ENCODE measurements around the gene SBF2.

SBF2 gene

DNA sequence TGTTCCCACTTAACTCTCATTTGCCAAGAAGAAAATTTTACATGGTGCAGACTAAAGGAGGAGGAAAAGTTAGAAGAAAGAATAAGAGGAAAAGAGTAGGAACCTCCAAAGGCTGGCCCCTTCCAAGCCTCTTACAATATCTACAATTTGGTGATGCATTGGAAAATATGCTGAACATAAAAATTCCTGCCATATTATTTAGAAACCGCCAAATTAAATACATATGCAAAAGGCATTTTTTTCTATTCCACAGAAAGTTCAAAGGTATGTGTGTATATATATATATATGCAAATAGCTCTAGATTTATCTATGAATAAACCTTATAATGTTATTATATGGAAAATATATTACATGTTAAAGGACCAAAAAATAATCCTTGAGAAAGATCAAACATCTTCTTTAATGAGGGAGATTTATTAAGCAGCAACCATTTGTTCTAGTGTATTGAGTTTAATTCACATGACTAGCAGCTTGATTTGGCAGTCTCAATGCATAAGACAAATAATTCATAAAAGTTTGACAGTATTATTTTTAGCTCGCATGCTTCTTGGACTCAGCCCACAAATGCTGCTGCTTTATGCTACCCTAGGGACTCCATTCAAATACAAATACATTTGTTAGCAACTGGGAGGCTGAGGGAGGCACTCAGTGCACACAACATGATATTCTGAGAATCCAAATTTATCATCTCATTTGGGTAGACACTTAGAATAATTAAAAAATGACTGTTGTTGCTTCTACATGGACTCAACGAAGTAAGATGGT lies 184.9 kb downstream of the SBF2 start:
- H3K4me2 ChIP-seq, result no peak overlapping the region
- no peaks in the 10 kb centered on the region for H3K4me1 ChIP-seq (ENCODE audit: low read depth, poor library complexity, severe bottlenecking)

DNA sequence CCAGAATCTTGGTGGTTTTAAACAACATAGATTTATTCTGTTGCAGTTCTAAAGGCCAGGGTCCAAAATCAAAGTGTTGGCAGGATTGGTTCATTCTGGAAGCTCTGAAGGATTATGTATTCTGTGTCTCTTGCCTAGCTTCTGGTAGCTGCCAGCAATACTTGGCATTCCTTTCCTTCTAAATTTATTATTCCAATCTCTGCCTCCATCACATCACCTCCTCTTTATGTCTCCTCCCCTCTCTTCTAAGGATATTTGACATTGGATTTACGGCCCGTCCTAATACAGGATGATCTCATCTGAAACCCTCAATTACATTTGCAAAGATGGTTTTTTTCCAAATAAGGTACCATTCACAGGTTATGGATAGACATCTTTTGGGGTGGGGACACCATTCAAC lies 186.5 kb downstream of the SBF2 start:
- no peak overlapping the region for H3K27ac ChIP-seq
- H3K4me3 ChIP-seq (IDR thresholded peaks at IDR 0.05; ENCODE audit: insufficient read depth, low read depth, low read length), result no peak overlapping the region
- no peaks in the 10 kb centered on the region for H3K4me1 ChIP-seq (ENCODE audit: low read depth, poor library complexity, severe bottlenecking)
- no peak overlapping the region for H3K4me2 ChIP-seq
- H3K9ac ChIP-seq, result no peak overlapping the region
- no peaks in the 10 kb centered on the region for H4K20me1 ChIP-seq (ENCODE audit: insufficient read depth)
- no peak overlapping the region for H2AFZ ChIP-seq (ENCODE audit: low read depth)
- no peaks in the 10 kb centered on the region for H3K27me3 ChIP-seq (ENCODE audit: insufficient read depth, low read depth)
- H3K79me2 ChIP-seq (ENCODE audit: insufficient read depth, low read depth), result no peaks in the 10 kb centered on the region
- H3K36me3 ChIP-seq (ENCODE audit: insufficient read depth), result no peaks in the 10 kb centered on the region
- TF ChIP-seq, protein P1, sequence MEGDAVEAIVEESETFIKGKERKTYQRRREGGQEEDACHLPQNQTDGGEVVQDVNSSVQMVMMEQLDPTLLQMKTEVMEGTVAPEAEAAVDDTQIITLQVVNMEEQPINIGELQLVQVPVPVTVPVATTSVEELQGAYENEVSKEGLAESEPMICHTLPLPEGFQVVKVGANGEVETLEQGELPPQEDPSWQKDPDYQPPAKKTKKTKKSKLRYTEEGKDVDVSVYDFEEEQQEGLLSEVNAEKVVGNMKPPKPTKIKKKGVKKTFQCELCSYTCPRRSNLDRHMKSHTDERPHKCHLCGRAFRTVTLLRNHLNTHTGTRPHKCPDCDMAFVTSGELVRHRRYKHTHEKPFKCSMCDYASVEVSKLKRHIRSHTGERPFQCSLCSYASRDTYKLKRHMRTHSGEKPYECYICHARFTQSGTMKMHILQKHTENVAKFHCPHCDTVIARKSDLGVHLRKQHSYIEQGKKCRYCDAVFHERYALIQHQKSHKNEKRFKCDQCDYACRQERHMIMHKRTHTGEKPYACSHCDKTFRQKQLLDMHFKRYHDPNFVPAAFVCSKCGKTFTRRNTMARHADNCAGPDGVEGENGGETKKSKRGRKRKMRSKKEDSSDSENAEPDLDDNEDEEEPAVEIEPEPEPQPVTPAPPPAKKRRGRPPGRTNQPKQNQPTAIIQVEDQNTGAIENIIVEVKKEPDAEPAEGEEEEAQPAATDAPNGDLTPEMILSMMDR (conservative IDR thresholded peaks at IDR 0.05; ENCODE audit: low read depth, low read length), result no peak

More for the DNA sequence above, 184.9 kb downstream of the SBF2 start:
- no peaks in the 10 kb centered on the region for H3K27me3 ChIP-seq (ENCODE audit: insufficient read depth, low read depth)
- TF ChIP-seq, protein P1 (conservative IDR thresholded peaks at IDR 0.05; ENCODE audit: low read depth, low read length), result no peak
- no peaks in the 10 kb centered on the region for H4K20me1 ChIP-seq (ENCODE audit: insufficient read depth)
- H3K4me3 ChIP-seq (IDR thresholded peaks at IDR 0.05; ENCODE audit: insufficient read depth, low read depth, low read length), result no peak overlapping the region
- H3K36me3 ChIP-seq (ENCODE audit: insufficient read depth), result no peaks in the 10 kb centered on the region
- H3K9ac ChIP-seq, result no peak overlapping the region
- no peaks in the 10 kb centered on the region for H3K79me2 ChIP-seq (ENCODE audit: insufficient read depth, low read depth)
- no peak overlapping the region for H2AFZ ChIP-seq (ENCODE audit: low read depth)
- no peak overlapping the region for H3K27ac ChIP-seq

DNA sequence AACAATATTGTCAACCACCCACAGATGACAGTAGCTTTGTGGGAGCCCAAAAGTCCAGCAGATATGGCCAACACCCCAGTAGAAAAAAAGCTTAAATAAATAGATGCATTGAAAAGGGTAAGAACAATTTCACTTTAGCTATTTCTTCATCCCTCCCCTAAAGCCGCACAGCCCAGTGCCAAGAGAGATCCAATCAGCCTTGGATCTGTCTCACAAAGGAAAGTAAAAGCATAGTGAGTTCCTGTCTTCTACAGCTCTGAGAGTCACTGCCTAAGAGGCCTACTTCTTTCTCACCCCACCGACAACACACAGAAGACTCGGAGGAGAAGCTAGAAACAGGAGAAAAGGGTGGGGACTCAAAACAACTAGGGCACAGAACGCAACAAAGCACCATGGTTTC lies 196.4 kb downstream of the SBF2 start:
- H3K4me1 ChIP-seq (ENCODE audit: low read depth, poor library complexity, severe bottlenecking), result no peaks in the 10 kb centered on the region
- H3K79me2 ChIP-seq (ENCODE audit: insufficient read depth, low read depth), result no peaks in the 10 kb centered on the region
- H3K27me3 ChIP-seq (ENCODE audit: insufficient read depth, low read depth), result no peaks in the 10 kb centered on the region
- no peak overlapping the region for H3K4me3 ChIP-seq (IDR thresholded peaks at IDR 0.05; ENCODE audit: insufficient read depth, low read depth, low read length)
- H3K4me2 ChIP-seq, result no peak overlapping the region
- H4K20me1 ChIP-seq (ENCODE audit: insufficient read depth), result no peaks in the 10 kb centered on the region
- H2AFZ ChIP-seq (ENCODE audit: low read depth), result no peak overlapping the region
- no peak overlapping the region for H3K27ac ChIP-seq
- no peak overlapping the region for H3K9ac ChIP-seq
- H3K36me3 ChIP-seq (ENCODE audit: insufficient read depth), result no peaks in the 10 kb centered on the region
- TF ChIP-seq, protein P1 (conservative IDR thresholded peaks at IDR 0.05; ENCODE audit: low read depth, low read length), result no peak

DNA sequence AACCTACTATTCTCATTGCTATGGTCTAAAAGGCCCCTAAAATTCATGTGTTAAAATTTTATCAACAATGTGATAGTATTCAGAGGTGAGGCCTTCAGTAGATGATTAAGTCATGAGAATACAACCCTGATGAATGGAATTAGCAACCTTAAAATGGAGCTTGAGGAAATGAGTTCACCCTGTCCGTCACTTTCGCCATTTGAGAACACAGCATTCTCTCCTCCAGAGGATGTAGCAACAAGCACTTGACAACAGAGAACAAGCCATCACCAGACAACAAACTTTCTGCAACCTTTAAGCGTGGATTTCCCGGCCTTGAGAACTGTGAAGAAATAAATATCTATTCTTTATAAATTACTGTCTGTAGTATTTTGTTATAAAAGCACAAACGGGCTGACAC lies 197.0 kb downstream of the SBF2 start:
- no peak overlapping the region for H3K4me3 ChIP-seq (IDR thresholded peaks at IDR 0.05; ENCODE audit: insufficient read depth, low read depth, low read length)
- no peak overlapping the region for H3K4me2 ChIP-seq
- H3K79me2 ChIP-seq (ENCODE audit: insufficient read depth, low read depth), result no peaks in the 10 kb centered on the region
- H3K36me3 ChIP-seq (ENCODE audit: insufficient read depth), result no peaks in the 10 kb centered on the region
- no peaks in the 10 kb centered on the region for H3K4me1 ChIP-seq (ENCODE audit: low read depth, poor library complexity, severe bottlenecking)
- no peaks in the 10 kb centered on the region for H4K20me1 ChIP-seq (ENCODE audit: insufficient read depth)
- no peak overlapping the region for H3K27ac ChIP-seq
- TF ChIP-seq, protein P1 (conservative IDR thresholded peaks at IDR 0.05; ENCODE audit: low read depth, low read length), result no peak
- H2AFZ ChIP-seq (ENCODE audit: low read depth), result no peak overlapping the region
- no peak overlapping the region for H3K9ac ChIP-seq
- no peaks in the 10 kb centered on the region for H3K27me3 ChIP-seq (ENCODE audit: insufficient read depth, low read depth)

All from KMS-11 (cell line).